Effector CD4-positive, alpha-beta T cell (primary cell): ENCODE results near the gene MAP3K4.

Experiments used
- DNase-seq: peaks from one replicate; pipeline ENCODE4 v3.0.0-alpha.2; 2020
- total RNA-seq: gene quantifications from one replicate; lab custom pipeline; 2026; lab: John Stamatoyannopoulos, UW

Gene MAP3K4, protein sequence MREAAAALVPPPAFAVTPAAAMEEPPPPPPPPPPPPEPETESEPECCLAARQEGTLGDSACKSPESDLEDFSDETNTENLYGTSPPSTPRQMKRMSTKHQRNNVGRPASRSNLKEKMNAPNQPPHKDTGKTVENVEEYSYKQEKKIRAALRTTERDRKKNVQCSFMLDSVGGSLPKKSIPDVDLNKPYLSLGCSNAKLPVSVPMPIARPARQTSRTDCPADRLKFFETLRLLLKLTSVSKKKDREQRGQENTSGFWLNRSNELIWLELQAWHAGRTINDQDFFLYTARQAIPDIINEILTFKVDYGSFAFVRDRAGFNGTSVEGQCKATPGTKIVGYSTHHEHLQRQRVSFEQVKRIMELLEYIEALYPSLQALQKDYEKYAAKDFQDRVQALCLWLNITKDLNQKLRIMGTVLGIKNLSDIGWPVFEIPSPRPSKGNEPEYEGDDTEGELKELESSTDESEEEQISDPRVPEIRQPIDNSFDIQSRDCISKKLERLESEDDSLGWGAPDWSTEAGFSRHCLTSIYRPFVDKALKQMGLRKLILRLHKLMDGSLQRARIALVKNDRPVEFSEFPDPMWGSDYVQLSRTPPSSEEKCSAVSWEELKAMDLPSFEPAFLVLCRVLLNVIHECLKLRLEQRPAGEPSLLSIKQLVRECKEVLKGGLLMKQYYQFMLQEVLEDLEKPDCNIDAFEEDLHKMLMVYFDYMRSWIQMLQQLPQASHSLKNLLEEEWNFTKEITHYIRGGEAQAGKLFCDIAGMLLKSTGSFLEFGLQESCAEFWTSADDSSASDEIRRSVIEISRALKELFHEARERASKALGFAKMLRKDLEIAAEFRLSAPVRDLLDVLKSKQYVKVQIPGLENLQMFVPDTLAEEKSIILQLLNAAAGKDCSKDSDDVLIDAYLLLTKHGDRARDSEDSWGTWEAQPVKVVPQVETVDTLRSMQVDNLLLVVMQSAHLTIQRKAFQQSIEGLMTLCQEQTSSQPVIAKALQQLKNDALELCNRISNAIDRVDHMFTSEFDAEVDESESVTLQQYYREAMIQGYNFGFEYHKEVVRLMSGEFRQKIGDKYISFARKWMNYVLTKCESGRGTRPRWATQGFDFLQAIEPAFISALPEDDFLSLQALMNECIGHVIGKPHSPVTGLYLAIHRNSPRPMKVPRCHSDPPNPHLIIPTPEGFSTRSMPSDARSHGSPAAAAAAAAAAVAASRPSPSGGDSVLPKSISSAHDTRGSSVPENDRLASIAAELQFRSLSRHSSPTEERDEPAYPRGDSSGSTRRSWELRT (N-terminal part only)
- total RNA-seq = 89.3 reads per million, percentile 80 among the genes with 10 or more reads in this experiment

DNA sequence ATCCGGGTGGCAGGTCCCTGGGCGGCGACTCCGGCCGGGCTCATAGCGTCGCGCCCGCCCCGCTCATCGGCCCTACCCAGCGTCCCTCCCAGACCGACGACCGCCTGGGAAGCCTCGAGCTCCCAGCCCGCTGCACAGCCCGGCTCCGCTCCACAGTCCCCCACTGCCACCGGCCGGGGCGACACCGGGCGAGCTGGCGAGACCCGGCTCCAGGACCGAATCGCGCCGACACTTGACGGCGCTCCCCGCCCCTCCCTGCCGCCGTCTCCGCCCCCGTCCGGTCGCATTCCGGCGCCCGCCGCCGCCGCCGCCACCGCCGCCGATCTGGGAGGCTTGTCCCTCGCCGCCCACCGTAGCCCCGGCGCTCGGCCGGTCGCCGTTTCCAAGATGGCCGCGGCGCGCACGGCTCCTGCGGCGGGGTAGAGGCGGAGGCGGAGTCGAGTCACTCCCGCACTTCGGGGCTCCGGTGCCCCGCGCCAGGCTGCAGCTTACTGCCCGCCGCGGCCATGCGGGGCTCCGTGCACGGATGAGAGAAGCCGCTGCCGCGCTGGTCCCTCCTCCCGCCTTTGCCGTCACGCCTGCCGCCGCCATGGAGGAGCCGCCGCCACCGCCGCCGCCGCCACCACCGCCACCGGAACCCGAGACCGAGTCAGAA, at the start of gene MAP3K4:
Gene MAP3K4, plus strand, starts transcription at position 364 of the 655 bp plus-strand sequence. Its CDS starts 163 bp downstream, at position 527.
- DNase-seq = peak; percentile 68

DNA sequence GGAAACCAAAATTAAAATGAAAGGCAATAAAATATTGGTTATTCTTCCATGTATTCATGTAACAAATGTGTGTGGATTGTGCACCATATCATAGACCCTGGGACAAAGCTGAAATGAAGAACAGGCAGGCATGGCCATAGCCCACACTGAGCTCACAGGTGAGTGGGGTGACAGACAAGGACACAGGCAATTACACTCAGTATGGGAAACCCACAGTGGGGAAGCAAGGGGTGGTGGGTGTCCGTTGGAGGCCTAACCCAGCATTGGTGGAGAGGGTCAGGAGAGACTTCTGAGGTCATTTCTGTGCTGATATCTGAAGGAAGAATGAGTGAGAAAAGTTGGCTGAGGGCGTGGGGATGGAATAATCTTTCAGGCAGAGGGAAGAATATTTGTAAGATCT, 47.6 kb upstream of the MAP3K4 start:
- DNase-seq = no peak

DNA sequence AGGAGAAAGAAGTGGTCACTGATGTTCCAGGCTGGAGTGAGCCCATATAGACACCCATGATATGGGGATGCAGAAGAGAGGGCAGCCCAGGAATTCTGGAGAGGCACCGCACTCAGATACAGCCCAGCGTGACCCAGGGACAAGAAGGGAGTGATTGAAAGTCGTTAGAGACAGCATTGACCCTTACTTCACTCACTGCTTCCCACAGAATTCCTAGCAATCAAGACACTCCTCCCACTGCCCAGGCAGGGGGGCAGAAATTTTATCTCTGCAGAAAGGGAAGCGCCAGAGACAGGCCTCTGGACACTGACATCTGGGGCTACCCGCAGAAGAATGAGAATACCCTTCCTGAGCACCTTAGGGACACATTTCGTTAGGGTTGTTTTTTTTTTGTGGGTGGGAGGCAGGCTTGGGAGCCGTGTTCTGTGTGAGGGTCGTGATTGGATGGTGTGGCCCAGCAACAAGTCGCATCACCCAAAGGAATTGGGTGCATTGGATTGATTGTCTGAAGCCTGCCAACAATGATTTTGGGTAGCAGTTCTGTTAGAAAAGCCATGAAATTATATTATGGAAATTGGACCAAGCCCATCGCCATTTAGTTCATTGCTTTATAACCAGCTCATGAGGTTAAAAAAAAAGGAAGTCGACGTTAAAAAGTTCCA, 45.9 kb upstream of the MAP3K4 start:
- no peak for DNase-seq

DNA sequence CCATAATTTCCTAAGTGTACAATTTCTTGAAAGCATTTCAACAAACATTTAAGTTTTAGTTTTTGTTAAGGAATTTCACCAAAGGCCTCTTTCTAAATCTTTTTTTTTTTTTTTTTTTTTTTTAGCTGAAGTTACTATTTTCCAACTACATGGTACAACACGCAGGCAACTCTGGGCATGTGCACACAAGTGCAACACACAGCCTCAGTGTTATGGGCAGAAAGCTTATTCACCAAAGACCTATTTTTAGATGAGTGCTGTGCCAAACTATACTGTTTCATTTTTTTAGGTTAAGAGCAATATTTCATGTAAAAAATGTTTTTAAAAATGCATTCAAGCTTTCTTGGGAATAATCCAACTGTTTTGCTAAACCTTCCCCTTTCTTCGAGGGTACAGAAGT, 42.0 kb upstream of the MAP3K4 start:
- no peak for DNase-seq

DNA sequence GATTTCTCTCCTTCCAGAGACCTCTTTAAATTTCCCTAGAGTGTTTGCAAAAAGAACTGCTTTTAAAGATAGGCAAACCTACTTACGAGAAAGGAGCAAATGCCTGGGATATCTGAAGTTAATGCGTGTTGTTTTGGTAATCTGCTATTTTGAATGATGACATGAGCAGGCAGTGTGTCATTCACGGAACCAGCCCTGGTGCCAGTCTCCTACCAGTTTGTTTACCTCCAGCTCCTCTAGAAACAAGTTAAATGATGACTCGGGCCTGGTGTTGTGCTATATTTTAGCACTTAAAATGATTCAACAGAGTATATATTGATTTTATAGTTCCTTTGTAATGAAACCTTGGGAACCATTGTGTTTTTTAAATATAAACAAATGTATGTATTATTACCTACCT, 41.1 kb upstream of the MAP3K4 start:
- DNase-seq = no peak

DNA sequence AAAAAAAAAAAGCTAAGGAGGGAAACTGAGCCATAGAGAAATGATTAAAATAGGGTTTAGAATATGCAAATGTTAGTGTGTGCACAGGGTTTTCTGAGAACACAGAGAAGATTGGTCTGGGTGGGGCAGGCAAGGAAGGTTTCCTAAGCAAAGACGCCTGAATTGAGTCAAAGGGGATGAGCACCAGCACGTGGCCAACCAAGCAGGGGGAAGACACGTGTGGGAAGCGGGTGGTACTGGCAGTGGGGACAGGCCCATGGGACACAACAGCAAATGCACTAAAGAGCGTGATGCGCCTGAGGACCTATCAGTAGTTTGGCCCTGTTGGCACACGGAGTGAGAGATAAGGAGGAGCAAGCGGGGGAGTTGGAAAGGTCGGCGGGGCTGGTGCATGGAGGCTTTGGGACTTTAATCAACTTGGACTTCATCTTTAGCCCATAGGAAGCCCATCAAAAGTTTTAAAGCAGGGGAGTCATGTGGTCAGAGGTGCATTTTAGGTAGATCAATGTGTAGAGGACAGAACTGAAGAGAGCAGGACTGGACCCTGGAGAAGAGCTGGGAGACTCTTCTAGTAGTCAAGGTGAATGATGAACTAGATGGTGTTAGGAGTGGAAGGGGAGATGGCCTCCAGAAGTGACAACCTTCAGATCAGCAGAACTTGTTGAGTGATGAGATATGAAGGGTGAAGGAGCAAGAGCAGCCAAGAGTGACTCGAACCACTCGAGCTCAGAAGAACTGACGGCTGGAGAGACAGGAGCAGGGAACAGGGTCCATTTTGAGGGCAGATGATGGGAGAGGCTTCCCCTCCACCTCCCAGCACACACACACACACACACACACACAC, 40.2 kb upstream of the MAP3K4 start:
- no peak for DNase-seq

DNA sequence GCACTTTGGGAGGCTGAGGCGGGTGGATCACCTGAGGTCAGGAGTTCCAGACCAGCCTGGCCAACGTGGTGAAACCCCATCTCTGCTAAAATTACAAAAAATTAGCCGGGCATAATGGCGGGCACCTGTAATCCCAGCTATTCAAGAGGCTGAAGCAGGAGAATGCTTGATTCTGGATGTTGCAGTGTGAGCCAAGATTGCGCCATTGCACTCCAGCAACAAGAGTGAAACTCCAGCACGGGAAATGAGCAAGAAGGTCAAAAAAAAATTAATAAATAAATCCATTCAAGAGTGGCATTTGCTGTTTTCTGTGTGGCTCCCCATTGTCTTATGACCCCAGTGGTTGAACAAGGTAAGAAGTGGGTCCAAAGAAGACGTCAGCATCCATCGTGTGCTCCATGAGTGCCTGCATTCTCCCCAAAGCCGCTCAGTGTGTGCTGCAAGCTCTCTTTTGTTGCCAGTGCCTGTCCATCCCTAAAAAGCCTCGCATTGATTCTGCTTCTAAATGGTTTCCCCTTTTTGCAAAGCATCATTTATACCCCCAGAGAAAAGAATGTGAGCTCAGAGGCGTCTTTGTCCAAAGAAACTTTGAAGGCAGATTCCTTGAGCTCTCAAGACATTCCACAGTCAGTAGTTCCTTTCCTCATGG, 38.8 kb upstream of the MAP3K4 start:
- DNase-seq = no peak

DNA sequence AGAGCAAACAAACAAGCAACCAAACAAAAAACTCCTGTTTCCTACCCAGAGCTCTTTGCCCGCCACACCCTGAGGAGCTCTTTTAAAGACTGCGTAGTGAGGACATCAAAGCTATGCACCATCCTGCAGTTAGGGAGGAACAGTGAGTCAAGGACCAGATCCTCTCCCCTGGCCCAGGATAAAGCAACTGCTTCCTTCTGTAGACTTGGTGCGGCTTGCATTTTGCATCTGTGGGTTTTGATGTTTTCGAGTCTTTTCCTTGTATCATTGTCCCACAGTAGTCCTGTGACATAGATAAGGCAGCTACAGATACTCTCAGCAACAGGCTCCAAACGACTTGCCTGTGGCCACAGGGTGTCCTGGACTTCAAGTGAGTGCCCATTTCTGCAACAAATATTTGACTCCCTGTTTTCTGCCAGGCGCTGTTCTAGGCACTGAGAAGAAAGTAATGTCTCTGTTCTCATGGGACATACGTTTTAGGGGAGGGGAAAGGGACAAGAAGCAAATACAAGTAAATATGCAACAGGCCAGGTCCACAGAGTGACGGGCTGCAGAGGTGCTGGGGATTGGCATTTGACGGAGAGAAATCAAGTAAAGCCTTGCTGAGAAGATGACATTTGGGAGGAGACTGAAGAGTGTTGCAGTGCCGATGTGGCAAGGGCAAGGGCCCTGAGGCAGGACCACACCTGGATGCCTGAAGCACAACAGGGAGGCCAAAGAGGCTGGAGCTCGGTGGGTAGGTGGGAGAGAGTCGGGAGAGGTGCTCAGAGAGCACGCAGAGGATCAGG, 35.9 kb upstream of the MAP3K4 start:
- DNase-seq = no peak

DNA sequence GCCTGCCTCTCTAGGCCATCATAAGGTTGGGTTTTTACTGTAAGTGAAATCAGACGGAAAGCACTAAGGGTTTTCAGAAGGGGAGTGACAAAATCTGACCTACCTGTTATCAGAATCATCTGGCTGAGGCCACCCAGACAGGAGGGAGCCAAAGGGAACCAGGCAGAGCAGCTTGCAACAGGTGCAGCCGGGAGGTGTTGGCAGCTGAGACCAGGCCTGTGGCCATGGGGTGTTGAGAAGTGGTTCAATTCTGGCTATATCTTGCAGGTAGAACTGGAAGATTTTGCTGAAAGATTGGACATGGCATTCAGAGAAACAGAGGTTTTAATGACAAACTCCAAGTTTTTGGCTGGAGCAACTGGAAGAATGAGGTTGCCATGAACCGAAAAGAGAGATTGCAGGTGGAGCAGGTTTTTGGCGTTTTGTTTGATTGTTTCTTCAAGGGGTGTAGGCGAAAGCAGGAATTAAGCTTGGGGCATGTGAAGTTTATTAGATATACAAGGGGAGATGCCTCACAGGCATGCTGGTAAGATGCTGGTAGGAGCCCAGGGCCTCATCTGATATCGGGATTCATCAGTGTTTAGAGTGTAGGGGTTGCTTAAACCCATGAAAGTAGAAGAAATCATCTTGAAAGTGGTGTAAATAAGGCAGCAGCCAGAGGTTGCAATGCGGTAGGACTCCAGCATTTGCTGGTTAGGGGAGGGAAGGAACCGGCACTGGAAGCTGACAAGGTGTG, 35.1 kb upstream of the MAP3K4 start:
- DNase-seq = no peak

DNA sequence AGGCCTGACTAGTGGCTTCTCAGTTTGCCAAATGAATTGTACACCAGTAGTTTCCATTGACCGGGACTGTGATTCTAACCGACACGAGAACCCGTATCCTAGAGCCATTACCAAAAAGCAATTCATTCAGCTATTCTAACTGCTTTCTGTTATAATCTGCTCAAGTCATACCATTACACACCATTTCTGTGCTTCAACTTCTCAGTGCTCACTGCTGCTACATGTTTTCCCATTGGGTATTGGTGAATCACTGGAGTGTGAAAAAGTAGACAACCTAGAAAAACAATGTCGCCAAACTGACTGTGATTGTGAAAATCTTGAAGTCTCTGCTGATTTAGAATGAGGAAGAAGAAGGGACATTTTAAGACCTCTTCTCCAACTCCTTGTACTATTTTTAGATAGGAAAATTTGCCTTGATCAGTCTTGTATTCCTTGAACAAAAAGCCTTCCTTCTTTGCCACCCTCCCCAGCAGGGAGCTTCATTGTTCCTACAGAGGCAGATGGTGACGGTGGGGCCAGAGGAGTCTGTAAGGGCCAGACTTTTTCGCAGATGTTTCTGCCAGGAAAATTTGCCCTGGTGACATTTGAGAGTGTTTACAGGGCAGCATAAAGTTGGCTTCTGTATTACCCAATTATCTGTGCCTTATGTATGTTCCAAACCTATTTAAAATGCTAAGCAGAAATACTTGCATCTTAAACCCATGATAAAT, 31.7 kb upstream of the MAP3K4 start:
- DNase-seq = no peak

DNA sequence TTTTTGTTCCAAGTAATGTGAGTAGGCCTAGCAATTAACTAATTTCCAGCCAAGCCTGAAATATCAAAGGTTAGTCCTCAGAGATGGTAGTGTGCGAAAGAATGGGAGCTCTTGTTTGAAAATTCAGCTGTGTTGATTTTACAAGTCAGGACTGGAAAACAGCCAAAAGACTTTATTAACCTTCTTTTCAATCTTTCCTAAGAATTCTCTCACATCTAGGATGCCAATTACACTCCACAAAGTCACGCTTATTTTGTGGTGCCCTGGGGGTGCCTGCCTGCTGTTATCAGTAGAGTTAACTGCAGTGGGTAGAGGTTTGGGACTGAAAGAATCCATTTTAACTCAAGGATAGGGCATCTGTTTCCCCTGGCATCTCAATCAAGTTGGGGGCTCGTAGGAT, 30.7 kb upstream of the MAP3K4 start:
- no peak for DNase-seq

DNA sequence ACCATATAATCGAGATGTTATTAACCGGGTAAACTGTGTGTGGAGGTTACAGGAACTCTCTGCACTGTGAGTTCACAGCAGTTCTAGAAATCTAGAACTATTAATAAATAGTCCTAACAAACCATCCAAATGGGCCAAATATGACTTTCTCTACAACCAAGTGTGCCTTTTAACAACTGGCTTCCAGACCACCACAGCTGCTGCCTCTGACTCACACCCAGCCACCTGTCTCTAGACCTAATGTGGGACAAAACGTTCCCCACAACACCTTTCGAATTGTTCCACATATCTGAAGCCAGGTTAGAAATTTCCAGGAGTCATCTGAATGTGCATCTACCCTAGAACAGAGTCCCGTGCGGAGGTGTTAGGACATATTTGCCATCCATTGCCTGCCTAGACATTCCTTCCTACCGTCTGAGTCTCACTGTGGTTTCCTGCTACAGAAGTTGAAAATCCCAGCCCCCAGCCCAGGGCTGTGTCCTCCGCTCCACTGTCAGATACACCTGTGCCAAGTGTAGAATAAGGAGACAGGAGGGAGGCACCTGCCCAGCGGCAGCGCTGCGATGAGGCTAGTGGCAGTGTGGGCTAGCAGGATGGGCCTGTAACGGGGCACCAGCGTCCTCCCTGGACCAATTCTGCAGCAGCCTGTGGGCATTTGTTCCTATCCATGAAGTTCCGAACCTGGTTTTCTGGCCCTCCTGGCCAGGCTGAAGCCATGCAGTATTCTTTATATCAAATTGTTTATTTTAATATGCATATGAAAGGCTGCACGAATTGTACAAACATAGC, 28.5 kb upstream of the MAP3K4 start:
- no peak for DNase-seq

DNA sequence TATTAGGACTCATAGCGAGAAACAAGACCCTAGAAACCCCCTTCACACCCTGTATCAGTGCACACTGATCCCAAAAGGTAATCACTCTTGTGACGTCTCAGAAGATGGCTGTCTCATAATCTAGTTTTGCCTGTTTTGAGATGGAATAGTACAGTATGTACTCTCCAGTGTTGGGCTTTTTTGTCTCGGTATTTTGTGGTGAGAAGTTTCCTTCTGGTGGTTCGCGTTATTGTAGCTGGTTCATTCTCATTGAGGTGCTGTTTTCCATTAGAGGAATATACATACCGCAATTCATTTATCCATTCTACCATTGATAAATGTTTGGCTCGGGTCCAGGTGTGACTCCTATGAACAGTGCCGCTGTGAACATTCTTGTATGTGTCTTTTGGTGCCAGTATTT, 27.9 kb upstream of the MAP3K4 start:
- no peak for DNase-seq

DNA sequence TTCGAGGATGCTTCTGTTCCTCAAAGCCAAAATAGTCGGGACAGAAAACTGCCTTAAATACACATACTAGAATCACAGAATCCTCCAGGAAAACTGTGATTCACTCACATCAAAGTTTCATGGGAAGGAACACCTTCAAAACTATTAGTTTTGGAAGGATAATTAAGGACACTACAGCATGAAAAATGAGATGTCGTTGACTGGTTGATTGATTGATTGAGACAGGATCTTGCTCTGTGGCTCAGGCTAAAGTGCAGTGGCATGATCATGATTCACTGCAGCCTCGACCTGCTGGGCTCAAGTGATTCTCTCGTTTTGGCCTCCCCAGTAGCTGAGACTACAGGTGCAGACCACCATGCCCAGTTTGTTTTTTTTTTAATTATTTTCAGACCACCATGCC, 25.7 kb upstream of the MAP3K4 start:
- no peak for DNase-seq

DNA sequence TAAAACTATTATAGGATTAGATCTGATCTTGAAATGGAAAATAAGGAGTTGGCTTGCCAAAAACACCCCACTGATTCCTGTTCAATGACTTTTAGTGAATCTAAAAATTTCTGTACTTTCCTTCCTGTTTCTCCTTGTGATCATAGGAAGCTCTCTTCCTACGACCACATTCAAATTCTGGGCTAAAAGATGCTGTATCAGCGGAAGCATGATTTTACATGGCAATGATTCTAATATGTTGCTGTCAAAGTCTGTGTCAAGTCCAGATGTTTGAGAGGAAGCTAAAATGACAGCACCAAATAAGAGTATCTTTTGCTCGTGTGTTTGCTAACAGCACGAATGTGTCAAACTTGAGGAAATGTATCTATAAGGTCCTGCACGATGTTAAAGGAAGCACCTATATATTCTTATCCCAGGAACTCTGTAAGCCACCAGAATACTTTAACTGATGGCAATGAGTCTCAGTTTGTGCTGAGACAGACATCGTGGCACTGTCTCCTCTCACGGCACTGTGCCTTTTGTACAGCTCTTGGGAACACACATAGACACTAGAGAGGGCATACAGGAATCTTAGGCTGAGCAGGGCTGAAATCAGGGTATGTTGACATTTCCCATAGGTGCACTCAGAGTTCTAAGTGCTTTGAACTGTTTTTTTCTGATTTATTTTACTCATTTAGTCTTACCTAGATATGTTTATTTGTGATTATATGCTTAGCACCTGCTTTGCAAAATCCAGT, 24.9 kb upstream of the MAP3K4 start:
- DNase-seq = no peak

DNA sequence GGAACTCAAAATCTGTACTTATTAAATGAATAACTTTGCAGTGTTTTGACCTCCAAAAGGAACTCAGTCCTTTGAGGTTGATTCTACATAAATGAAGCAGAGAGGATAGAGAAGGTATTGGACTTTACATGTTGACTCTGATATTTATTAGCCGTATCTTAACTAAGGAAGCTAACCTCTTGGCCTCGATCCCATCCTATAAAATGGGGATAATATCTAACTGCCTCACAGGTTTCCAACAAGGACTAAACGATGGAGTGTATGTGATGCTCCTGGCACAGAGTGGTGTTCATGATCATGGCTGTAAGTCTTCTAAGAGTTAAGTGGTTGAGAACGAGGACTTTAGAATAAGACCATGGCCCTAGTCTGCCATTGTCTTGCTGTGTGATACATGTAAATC, 24.2 kb upstream of the MAP3K4 start:
- DNase-seq = no peak

DNA sequence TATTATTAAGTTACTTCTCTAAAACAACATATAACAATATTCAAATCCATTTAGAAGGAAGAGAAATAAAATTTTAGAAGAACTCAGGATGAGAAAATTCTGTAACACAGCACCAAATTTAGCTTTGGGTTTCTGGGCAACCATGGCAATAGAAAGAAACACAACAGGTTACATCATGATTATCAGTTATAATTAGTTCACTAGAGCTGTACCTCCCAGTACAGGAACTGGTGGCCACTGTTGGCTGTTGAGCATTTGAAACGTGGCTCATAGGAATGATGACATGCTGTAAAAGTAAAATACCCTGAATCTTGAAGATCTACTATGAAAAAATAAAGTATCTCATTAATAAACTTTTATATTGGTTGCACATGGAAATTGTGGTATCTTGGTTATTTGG, 23.7 kb upstream of the MAP3K4 start:
- no peak for DNase-seq
